Fibroblast of upper back skin (primary cell): Measurements from ENCODE around the gene ZKSCAN8.
"Not testable (repeated sequence)": the region's sequence is repeated elsewhere in the genome, so short reads cannot be mapped to it uniquely, and the experiment has no call there.

Source experiments
- DNase-seq: peaks from one replicate; pipeline ENCODE4 v3.0.0-alpha.2; 2013

The ZKSCAN8 gene

DNA sequence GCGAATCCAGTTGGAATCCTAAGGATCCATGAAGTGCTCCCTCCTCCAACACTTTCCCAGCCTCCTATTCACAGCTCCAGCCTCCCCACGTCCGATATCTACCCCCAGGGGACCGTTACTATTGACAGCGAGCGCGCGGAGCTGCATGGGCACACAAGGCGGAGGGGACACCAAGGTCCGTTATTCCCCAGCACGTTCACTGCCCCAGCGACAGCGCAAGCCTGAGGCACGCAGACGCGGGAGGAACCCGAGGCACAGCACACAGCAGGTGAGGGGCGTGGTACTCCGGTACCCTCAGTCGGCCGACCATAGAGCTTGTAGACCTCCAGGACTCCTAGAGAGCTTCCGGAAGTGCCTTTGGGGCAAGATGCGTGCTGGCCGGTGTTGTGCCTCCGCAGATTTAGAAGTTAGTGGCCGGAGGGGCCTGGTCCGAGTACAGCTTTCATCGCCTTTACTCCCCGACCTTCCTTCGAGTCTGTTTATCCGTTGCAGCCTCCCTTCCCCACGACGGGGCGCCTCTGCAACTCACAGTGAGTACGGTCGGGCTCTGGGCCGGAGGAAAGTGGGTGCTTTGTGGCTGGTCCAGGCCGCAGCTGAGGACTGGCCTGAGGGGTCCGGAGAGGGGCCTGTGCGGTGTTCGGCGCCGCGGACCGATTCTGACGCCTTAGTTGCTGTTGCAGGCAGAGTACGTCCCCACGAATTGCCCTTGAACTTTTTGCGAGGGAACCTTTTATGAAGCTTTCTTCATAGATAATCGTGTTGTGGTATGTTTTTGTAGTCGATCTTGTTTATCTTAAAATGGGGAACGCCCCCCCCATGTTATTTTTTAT is at the start of gene ZKSCAN8:
TSS of gene ZKSCAN8 (plus strand) at position 384 of the 830 bp plus-strand sequence. CDS start 6,525 bp downstream, outside the sequence.
- peak; percentile 85 for DNase-seq

DNA sequence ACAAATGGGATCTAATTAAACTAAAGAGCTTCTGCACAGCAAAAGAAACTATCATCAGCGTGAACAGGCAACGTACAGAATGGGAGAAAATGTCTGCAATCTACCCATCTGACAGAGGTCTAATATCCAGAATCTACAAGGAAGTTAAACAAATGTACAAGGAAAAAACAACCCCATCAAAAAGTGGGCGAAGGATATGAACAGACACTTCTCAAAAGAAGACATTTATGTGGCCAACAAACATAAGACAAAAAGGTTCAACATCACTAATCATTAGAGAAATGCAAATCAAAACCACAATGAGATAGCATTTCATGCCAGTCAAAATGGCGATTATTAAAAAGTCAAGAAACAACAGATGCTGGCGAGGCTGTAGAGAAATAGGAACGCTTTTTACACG is 39.5 kb upstream of the ZKSCAN8 start:
- DNase-seq = not testable (repeated sequence)

- not testable (repeated sequence) for DNase-seq
Observed at GRCh38 chr6:28102699-28103098, 39.0 kb upstream of the ZKSCAN8 start.

DNA sequence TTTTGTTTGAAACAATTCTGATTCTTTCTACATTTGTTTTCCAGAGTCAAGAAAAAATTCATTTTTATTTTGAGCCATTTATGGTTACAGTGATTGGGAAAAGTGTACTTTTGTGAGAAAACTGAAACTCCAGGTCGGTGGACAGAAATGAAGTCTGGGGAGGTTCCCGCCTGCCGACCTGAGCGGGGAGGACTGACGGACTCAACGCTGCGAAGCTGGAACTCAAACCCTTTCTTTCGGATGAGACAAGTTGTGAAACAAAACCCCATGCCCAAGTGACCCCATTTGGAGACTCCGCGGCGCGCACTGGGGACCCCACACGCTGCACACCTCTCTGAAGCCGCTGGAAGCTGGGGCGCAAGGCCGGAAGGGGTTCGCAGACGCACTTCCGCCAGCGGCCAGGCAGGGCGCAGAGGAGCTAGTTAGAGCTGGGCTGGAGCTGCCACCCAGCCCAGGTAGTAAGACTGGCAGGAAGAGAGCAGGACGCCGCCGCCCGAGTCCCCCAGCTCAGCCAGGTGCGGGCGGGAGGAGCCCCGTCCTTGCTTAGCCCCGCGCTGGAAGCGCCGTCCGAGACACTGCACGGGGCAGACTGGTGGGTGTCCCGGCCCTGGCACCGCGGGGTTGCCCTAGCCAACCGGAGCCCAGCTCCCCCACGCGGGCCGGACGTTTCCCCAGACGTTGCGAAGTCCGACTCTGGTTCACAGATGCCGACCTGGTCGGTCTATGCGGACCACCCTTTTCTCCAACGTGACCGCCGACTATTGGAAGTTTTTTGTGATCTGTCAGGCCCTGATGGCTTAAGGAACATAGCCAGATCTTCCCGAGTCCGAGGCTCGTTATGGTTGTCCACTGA is 37.1 kb upstream of the ZKSCAN8 start:
- peak; percentile 70 for DNase-seq

DNA sequence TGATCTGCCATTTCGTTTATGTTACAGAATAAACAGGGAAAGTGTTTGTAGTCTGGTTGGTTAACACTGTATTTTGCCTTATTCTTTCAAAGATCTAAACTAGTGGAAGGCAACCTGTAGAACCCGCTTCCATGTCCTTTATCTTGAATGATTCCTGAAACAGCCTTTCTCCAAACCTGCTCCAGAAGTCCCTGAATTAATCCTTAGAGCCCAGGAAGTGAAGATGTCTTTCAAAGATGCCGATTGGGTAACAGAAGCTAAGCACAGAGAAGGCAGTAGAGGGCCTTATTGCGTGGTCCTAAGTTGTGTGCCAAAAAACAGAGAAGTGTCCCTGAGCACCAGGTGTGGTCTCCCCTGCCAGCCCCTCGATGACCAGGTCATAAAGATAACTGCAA is 36.4 kb upstream of the ZKSCAN8 start:
- no peak for DNase-seq

DNA sequence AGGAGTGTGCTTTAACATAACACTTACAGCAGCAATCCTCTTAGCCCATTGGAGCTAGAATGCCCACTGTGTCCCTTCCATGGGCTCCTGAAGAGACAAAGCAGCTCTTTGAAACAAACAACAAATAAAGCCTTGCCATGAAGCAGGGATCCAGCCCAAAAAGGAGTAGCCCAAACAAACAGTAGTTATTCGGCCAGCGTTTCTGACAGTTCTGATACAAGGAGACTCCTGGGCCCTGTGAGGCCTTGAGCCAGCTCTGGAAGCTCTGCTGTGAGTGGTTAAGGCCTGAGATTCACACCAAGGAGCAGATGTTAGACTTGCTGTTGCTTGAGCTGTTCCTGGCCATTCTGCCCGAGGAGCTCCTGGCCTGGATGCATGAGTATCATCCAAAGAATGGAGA is 34.2 kb upstream of the ZKSCAN8 start:
- DNase-seq = no peak

DNA sequence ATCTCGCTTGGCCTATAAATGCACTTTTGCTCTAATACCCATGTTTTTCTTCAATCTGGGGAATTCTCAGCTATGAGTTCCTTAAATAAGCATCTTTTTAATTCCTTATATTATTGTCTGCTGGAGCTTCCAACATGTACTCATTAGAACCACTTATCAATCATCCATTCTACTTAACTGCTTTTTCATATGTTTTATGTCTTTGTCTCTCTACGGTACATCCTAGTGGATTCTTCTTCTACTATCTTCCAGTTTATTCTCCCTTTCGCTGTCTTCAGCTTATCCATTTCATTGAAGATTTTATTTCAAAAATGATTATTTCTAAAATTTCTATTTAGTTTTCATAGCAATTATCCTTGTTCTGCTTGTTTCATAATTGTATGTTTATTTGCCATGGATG is 29.7 kb upstream of the ZKSCAN8 start:
- DNase-seq = no peak

DNA sequence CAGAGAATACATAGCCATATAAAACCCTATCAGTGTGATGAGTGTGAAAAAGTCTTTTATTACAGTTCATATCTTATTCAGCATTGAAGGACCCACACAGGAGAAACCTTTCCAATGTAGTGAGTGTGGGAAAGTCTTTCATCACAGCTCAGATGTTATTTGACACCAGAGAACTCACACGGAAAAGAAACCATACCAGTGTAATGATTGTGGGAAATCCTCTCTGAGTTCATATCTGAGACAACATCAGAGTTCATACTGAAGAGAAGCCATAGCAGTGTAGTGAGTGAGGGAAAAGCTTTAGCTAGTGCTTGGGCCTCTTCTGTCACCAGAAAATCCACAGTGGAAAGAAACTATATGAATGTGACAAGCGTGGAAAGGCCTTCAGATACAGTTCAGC is 25.9 kb upstream of the ZKSCAN8 start:
- no peak for DNase-seq

- peak; percentile 4 for DNase-seq
Observed at GRCh38 chr6:28117386-28118050, 24.2 kb upstream of the ZKSCAN8 start.

- no peak for DNase-seq
Observed at GRCh38 chr6:28118217-28118616, 23.5 kb upstream of the ZKSCAN8 start.

DNA sequence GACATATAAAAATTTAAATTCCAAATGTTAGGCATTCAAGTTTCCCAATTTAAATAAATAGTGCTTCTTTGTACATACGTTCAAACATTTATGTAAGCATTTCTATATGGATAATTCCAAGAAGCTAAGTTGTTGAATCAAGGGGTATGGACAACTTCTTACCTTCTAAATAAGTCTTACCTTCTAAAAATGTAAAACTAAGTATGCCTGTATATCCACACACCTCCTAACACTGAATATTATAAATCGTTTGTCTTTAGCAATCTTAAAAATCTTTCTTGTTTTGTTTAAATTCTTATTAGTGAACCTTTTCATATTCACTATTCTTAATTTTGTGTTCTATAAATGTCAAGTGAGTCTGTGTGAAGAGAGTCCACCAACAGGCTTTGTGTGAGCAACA is 19.8 kb upstream of the ZKSCAN8 start:
- DNase-seq = no peak

DNA sequence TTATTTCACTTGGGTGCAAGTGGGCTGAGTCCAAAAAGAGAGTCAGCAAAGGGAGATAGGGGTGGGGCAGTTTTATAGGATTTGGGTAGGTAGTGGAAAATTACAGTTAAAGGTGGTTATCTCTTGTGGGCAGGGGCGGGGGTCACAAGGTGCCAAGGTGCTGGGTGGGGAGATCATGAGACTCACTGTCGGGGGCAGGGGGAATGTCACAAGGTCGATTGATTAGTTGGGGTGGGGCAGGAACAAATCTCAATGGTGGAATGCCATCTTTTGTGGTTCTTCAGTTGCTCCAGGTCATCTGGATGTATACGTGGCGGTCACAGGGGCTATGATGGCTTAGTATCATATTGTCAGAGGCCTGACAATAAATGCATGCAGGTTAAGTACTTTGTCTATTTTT is 19.4 kb upstream of the ZKSCAN8 start:
- DNase-seq = not testable (repeated sequence)

DNA sequence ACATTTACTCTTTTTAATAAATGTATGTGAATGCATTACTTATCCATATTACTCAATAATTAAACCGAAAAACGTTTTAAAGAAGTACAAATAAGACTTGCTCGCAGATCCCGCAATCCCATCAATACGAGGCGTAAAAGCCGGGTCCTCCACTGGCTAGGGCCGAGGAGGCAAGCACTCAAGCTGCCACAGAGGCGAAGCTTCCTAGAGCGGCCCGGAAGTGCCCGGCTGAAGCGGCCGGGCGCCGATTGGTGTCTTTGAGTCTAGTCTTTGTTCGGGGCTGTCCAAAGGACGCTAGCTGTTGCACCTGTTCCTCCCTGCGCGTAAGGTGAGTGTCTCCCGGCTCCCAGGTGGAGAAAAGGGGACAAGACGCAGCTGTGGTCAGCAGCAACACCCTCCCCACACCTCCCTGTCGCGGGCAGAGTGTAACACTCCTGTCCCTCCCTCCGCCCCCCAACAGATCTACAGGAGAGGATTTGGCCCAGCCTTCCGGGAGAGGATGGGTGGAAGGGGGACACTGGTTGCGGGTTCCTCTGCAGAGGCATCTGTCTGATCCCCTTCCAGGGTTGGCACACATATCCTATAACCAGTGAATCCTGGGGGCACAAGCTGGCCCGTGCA is 17.2 kb upstream of the ZKSCAN8 start, which contains the start of gene ZSCAN16:
TSS of gene ZSCAN16 (plus strand) at position 260 of the 621 bp plus-strand sequence. CDS start 835 bp downstream, outside the sequence.
- peak; percentile 80 for DNase-seq

DNA sequence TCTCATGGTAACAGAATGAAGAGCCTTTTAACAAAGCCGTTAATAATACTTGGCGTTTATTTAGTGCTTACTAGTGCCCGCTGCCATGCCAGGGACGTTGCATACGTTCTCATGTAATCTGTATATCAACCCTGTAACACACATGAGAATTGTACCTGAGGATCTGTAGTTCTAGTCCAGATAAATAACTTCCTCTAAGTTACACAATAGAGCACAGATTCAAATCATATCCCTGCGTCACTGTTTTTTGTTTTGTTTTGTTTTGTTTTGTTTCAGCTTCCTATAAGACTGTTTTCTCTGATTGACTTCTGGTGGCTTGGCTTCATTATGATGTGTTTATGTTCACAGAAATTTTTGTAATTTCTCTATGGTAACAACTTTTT is 16.7 kb upstream of the ZKSCAN8 start:
- no peak for DNase-seq

- DNase-seq = no peak
Observed at GRCh38 chr6:28125401-28125800, 16.3 kb upstream of the ZKSCAN8 start.

DNA sequence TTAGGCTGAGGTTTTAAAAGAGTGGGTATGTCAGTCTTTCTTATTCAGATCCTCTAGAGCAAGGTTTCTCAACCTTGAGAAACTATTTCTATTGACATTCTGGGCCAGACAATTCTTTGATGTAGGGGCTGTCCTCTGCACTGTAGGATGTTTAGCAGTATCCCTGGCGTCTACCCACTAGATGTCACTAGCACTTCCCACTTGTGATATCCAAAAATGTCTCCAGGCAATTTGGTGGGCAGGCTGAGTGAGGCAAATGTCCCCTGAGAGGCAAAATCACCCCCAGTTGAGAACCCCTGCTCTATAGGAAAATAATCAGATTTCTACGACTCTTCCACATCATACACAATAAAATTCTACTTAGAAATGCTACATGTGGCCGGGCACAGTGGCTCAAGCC is 7.7 kb upstream of the ZKSCAN8 start:
- DNase-seq = peak; percentile 52

GRCh38 chr6:28134716-28135115 is 7.0 kb upstream of the ZKSCAN8 start:
- DNase-seq = no peak

DNA sequence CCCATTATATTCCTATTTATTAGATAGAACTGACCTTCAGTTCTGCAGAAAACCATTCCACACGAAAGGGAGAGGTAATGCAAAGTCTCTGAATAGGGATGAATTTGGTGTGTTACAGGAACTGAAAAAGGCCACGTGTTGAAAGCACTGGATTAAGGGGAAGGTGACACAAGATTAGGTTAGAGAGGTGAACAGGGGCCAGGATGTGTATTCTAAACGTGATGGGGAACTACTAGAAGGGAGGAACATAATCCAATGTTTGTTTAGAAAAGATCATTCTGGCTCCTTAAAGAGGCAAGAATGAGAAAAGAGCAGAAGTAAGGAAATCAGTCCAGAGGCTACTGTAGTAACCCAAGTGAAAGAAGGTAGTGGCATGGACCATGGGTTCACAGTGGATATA is 6.3 kb upstream of the ZKSCAN8 start:
- no peak for DNase-seq

DNA sequence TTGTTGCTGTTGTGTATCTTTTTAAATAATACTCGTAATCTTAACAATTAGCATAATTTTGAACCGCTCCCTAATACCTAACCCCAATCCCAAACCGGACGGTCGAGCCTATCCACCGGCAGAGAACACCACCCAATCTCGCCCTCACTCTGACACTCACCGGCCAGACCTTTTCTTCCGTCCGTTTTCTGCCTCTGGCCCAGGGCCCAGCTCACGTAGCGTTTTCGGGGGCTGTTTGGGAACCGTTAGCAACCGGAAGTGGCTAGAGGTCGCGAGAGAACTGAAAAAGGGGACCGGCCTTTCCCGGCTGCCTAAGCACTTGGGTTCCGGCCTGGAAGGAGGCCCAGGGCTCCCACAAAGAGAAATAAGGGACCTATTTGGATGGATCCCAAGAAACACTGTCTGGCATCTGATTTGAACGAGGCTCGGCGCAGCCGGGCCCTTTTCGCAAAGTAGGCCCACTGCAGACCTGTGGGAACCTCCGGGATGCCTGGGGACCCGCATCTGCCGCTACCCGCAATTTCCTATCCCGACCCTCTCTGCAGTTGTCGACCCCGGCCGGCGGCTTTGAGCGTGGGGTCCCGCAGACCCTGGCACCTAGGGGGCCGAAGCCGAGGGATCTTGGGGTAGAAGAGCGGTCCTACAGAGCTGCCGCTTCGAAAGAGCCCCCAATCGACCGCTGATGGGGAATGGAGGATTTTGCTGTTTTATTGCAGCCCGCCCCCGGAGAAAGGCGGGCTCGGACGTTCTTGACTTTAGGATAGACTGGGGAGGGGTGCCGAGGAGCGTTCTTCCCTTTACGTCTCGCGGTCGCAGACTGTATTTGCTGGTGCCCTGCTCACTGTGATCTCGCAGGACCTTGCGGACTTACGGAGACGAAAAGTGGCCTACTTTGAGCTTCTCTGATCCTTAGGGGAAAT is 4.8 kb upstream of the ZKSCAN8 start:
- peak; percentile 96 for DNase-seq

DNA sequence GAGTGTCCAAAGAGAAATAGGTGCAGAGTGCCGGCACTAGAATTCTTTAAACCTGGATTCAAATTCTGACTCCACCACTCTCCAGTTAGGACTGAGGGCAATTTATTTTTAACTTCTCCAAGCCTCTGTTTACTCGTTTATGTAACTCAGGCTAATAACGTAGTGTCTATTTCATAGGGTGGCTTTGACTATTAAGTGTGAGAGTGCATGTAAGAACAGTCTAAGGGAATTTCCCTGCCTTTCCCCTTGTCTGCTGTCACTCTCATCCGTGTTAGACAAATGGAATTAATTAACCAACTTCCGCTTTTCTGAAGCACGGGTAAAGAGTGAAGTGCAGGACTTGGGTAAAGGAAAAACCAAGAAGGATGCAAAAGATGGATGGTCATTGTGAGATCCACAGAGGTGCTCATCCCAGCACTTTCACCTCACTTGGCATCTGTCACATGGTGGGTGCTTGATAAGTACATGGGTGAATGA is 4.1 kb upstream of the ZKSCAN8 start:
- DNase-seq = peak; percentile 41

- DNase-seq = no peak
Observed at GRCh38 chr6:28139860-28140543, 1.7 kb upstream of the ZKSCAN8 start.
